ENCODE measurements around the gene PCNX2. TPM values are rescaled to one million over a fixed set of nuclear protein-coding genes. Genes with fewer than 3 reads are reported as not detected.

PCNX2 gene
- total and polyA plus RNA-seq, 2 experiments from 2014 or later, result 42.9 to 88.3 TPM

DNA sequence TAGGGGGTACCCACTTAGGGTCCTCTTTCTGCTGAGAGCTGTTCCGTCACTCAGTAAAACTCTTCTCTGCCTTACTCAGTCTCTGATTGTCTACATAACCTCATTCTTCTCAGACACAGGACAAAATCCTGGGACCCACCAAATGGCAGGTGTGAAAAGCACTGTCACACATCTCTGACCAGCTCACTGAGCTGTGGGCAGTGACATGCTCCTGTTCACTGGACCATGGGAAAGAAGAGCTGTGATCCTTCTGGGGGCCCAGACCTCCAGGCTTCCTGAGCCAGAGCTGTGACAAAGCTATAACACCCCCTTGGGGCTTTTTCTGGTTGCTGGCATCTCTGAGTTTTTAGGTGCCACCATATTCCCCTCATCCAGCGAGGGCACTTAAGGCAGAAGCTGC, 229.4 kb downstream of the PCNX2 start:
- H3K36me3 Mint-ChIP-seq (ENCODE audit: low read depth), result peaks cover 34% of the 10 kb centered on the region
- no peaks in the 10 kb centered on the region for H3K79me2 ChIP-seq (replicated peaks; ENCODE audit: insufficient read depth)
- no peaks in the 10 kb centered on the region for H3K27me3 Mint-ChIP-seq (ENCODE audit: insufficient read depth, low read depth, poor library complexity)
- TF ChIP-seq ZNF114 (CRISPR knock-in tag; IDR thresholded peaks at IDR 0.05), result no peak
- TF ChIP-seq STAT1 (IDR thresholded peaks at IDR 0.05; ENCODE audit: unreplicated experiment), result no peak
- no peak overlapping the region for H3K27ac ChIP-seq (ENCODE audit: low read depth)
- no peaks in the 10 kb centered on the region for H3F3A ChIP-seq (replicated peaks; ENCODE audit: low read depth)
- no peak overlapping the region for H3K4me3 Mint-ChIP-seq
- peaks cover 6% of the 10 kb centered on the region; the same call in 1 of the 2 replicates for H3K36me3 ChIP-seq (ENCODE audit: insufficient read depth)
- H3K4me3 ChIP-seq, result no peak overlapping the region
- H3K4me1 ChIP-seq (ENCODE audit: insufficient read depth), result peaks cover 3% of the 10 kb centered on the region; the same call in 1 of the 2 replicates
- no peaks in the 10 kb centered on the region for H3K9me2 ChIP-seq (ENCODE audit: insufficient read depth)
- H3K4me2 ChIP-seq, result no peak overlapping the region
- no peaks in the 10 kb centered on the region for H3K27me3 ChIP-seq (ENCODE audit: insufficient read depth)
- peaks cover 2% of the 10 kb centered on the region; the same call in 1 of the 3 replicates for H3K4me1 Mint-ChIP-seq
- ATAC-seq, result no peak
- H2AFZ ChIP-seq, result no peak overlapping the region
- H4K20me1 ChIP-seq (replicated peaks; ENCODE audit: insufficient read depth), result no peaks in the 10 kb centered on the region; the same call in 1 of the 2 replicates
- no peak overlapping the region for H3K27ac Mint-ChIP-seq
- no peak for DNase-seq (ENCODE audit: low spot score)
- peaks cover 18% of the 10 kb centered on the region for H3K9me3 Mint-ChIP-seq

DNA sequence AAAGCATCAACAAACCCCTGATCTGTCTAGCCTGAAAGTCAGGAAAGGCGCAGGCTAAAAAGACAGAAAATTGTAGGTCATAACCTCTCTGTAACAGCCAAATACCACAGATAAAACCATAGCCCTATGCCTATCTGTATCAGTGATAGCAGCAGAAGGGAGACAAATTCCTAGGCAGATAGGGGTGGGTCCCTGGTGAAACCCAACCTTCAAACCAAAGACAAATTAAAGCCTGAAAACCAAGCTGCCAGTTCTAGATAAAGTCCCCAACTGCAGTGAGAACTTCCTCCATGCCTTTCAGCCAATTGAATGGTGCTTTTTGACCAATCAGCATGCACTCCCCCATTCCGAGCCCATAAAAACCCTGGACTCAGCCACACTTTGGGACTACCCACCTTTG, 229.8 kb downstream of the PCNX2 start:
- Mint-ChIP-seq H3K27ac (no peak overlapping the region), H3K27me3 (ENCODE audit: insufficient read depth, low read depth, poor library complexity) (no peaks in the 10 kb centered on the region), H3K4me3 (no peak overlapping the region), H3K9me3 (peaks cover 18% of the 10 kb centered on the region), H3K4me1 (peaks cover 6% of the 10 kb centered on the region; the same call in 1 of the 3 replicates), H3K36me3 (ENCODE audit: low read depth) (peaks cover 34% of the 10 kb centered on the region)
- H3K27ac ChIP-seq (ENCODE audit: low read depth), result no peak overlapping the region
- peaks cover 6% of the 10 kb centered on the region; the same call in 1 of the 2 replicates for H3K36me3 ChIP-seq (ENCODE audit: insufficient read depth)
- no peak for TF ChIP-seq ZNF114 (CRISPR knock-in tag; IDR thresholded peaks at IDR 0.05)
- no peak for TF ChIP-seq JUNB (IDR thresholded peaks at IDR 0.05; ENCODE audit: unreplicated experiment)
- TF ChIP-seq, protein P1, sequence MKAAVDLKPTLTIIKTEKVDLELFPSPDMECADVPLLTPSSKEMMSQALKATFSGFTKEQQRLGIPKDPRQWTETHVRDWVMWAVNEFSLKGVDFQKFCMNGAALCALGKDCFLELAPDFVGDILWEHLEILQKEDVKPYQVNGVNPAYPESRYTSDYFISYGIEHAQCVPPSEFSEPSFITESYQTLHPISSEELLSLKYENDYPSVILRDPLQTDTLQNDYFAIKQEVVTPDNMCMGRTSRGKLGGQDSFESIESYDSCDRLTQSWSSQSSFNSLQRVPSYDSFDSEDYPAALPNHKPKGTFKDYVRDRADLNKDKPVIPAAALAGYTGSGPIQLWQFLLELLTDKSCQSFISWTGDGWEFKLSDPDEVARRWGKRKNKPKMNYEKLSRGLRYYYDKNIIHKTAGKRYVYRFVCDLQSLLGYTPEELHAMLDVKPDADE (IDR thresholded peaks at IDR 0.05), result no peak
- TF ChIP-seq EZH2phosphoT487 (IDR thresholded peaks at IDR 0.05; ENCODE audit: unreplicated experiment), result no peak
- no peak for TF ChIP-seq NANOG (IDR thresholded peaks at IDR 0.05; ENCODE audit: borderline replicate concordance)
- H3K4me3 ChIP-seq, result no peak overlapping the region
- DNase-seq (ENCODE audit: low spot score), result no peak
- H3K27me3 ChIP-seq (ENCODE audit: insufficient read depth), result no peaks in the 10 kb centered on the region
- H3K9me2 ChIP-seq (ENCODE audit: insufficient read depth), result no peaks in the 10 kb centered on the region
- H2AFZ ChIP-seq, result no peak overlapping the region
- ATAC-seq, result no peak
- peaks cover 7% of the 10 kb centered on the region; the same call in 1 of the 2 replicates for H3K4me1 ChIP-seq (ENCODE audit: insufficient read depth)
- no peaks in the 10 kb centered on the region; the same call in 1 of the 2 replicates for H4K20me1 ChIP-seq (replicated peaks; ENCODE audit: insufficient read depth)
- H3F3A ChIP-seq (replicated peaks; ENCODE audit: low read depth), result no peaks in the 10 kb centered on the region
- H3K4me2 ChIP-seq, result no peak overlapping the region
- no peaks in the 10 kb centered on the region for H3K79me2 ChIP-seq (replicated peaks; ENCODE audit: insufficient read depth)

DNA sequence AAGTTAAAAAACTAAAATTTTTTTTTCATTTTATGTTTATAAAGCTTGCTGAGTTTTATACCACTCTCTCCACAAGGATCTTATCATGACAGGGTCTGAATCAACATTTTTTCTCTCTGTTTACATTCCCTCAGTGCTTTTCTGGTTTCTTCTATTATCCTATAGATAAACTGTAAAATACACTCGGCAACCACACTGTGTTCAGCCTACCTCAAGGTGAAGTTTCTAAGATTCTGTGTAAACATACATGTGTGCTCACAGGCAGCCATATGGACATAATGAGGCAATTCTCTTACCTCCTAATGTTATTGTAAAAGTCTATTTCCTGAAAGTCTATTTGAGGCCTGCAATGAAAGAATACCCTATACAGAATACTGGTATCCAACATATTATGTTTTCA, 230.5 kb downstream of the PCNX2 start:
- no peaks in the 10 kb centered on the region for H3K9me2 ChIP-seq (ENCODE audit: insufficient read depth)
- peaks cover 7% of the 10 kb centered on the region; the same call in 1 of the 2 replicates for H3K4me1 ChIP-seq (ENCODE audit: insufficient read depth)
- no peaks in the 10 kb centered on the region for H3K27me3 Mint-ChIP-seq (ENCODE audit: insufficient read depth, low read depth, poor library complexity)
- no peak overlapping the region for H3K4me3 ChIP-seq
- H3K9me3 Mint-ChIP-seq, result peaks cover 18% of the 10 kb centered on the region
- peaks cover 6% of the 10 kb centered on the region; the same call in 1 of the 3 replicates for H3K4me1 Mint-ChIP-seq
- H3K36me3 Mint-ChIP-seq (ENCODE audit: low read depth), result peaks cover 34% of the 10 kb centered on the region
- no peak overlapping the region for H3K27ac Mint-ChIP-seq
- H3K4me3 Mint-ChIP-seq, result no peak overlapping the region
- H3K27me3 ChIP-seq (ENCODE audit: insufficient read depth), result no peaks in the 10 kb centered on the region
- H3K79me2 ChIP-seq (replicated peaks; ENCODE audit: insufficient read depth), result no peaks in the 10 kb centered on the region
- DNase-seq (ENCODE audit: low spot score) (no peak), ATAC-seq (no peak)
- peaks cover 6% of the 10 kb centered on the region; the same call in 1 of the 2 replicates for H3K36me3 ChIP-seq (ENCODE audit: insufficient read depth)
- H3K27ac ChIP-seq (ENCODE audit: low read depth), result no peak overlapping the region
- no peaks in the 10 kb centered on the region; the same call in 1 of the 2 replicates for H4K20me1 ChIP-seq (replicated peaks; ENCODE audit: insufficient read depth)
- no peaks in the 10 kb centered on the region for H3F3A ChIP-seq (replicated peaks; ENCODE audit: low read depth)
- no peak overlapping the region for H3K4me2 ChIP-seq
- H2AFZ ChIP-seq, result no peak overlapping the region
- TF ChIP-seq, protein P2, sequence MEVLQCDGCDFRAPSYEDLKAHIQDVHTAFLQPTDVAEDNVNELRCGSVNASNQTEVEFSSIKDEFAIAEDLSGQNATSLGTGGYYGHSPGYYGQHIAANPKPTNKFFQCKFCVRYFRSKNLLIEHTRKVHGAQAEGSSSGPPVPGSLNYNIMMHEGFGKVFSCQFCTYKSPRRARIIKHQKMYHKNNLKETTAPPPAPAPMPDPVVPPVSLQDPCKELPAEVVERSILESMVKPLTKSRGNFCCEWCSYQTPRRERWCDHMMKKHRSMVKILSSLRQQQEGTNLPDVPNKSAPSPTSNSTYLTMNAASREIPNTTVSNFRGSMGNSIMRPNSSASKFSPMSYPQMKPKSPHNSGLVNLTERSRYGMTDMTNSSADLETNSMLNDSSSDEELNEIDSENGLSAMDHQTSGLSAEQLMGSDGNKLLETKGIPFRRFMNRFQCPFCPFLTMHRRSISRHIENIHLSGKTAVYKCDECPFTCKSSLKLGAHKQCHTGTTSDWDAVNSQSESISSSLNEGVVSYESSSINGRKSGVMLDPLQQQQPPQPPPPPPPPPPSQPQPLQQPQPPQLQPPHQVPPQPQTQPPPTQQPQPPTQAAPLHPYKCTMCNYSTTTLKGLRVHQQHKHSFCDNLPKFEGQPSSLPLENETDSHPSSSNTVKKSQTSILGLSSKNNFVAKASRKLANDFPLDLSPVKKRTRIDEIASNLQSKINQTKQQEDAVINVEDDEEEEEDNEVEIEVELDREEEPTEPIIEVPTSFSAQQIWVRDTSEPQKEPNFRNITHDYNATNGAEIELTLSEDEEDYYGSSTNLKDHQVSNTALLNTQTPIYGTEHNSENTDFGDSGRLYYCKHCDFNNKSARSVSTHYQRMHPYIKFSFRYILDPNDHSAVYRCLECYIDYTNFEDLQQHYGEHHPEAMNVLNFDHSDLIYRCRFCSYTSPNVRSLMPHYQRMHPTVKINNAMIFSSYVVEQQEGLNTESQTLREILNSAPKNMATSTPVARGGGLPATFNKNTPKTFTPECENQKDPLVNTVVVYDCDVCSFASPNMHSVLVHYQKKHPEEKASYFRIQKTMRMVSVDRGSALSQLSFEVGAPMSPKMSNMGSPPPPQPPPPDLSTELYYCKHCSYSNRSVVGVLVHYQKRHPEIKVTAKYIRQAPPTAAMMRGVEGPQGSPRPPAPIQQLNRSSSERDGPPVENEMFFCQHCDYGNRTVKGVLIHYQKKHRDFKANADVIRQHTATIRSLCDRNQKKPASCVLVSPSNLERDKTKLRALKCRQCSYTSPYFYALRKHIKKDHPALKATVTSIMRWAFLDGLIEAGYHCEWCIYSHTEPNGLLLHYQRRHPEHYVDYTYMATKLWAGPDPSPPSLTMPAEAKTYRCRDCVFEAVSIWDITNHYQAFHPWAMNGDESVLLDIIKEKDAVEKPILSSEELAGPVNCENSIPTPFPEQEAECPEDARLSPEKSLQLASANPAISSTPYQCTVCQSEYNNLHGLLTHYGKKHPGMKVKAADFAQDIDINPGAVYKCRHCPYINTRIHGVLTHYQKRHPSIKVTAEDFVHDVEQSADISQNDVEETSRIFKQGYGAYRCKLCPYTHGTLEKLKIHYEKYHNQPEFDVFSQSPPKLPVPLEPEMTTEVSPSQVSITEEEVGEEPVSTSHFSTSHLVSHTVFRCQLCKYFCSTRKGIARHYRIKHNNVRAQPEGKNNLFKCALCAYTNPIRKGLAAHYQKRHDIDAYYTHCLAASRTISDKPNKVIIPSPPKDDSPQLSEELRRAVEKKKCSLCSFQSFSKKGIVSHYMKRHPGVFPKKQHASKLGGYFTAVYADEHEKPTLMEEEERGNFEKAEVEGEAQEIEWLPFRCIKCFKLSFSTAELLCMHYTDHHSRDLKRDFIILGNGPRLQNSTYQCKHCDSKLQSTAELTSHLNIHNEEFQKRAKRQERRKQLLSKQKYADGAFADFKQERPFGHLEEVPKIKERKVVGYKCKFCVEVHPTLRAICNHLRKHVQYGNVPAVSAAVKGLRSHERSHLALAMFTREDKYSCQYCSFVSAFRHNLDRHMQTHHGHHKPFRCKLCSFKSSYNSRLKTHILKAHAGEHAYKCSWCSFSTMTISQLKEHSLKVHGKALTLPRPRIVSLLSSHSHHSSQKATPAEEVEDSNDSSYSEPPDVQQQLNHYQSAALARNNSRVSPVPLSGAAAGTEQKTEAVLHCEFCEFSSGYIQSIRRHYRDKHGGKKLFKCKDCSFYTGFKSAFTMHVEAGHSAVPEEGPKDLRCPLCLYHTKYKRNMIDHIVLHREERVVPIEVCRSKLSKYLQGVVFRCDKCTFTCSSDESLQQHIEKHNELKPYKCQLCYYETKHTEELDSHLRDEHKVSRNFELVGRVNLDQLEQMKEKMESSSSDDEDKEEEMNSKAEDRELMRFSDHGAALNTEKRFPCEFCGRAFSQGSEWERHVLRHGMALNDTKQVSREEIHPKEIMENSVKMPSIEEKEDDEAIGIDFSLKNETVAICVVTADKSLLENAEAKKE (CRISPR knock-in tag; IDR thresholded peaks at IDR 0.05), result no peak
- TF ChIP-seq JUNB (IDR thresholded peaks at IDR 0.05; ENCODE audit: unreplicated experiment) (no peak), ZNF331 (CRISPR knock-in tag; IDR thresholded peaks at IDR 0.05; ENCODE audit: low read depth) (no peak), EZH2 (IDR thresholded peaks at IDR 0.05; ENCODE audit: low read depth, unreplicated experiment) (no peak)
